Measurements from ENCODE around the gene SQOR. TPM values are rescaled to one million over a fixed set of nuclear protein-coding genes. Genes with fewer than 3 reads are reported as not detected.

SQOR gene
- polyA plus RNA-seq, 2 of the 4 experiments (the other 2 are of a cell fraction) = 33.8 to 71.7 TPM

GRCh38 chr15:45604326-45604725, 30.5 kb upstream of the SQOR start:
- Histone ChIP-seq H3K4me1 (no peaks in the 10 kb centered on the region), H3K27ac (no peak overlapping the region), H3K4me3 (no peak overlapping the region), H3K4me2 (no peak overlapping the region), H3K9me3 (no peaks in the 10 kb centered on the region)
- WGBS (ENCODE audit: missing lambda C conversion rate) = 100% methylated on average over 1 of the region's 1 CpG
- DNase-seq (ENCODE audit: low read depth in 1 of 2, low spot score in 1 of 2) (no peak), FAIRE-seq (no peak), ATAC-seq (no peak)
- TF ChIP-seq TP53 (CRISPR knock-in tag; IDR thresholded peaks at IDR 0.05) (no peak), ATOH8 (CRISPR knock-in tag; IDR thresholded peaks at IDR 0.05; ENCODE audit: low read depth) (no peak), NFE2L2 (conservative IDR thresholded peaks at IDR 0.05; ENCODE audit: low read length) (no peak), HDAC2 (IDR thresholded peaks at IDR 0.05) (no peak), CHD2 (IDR thresholded peaks at IDR 0.05; ENCODE audit: low read length, partially characterized antibody) (no peak), CHD4 (IDR thresholded peaks at IDR 0.05; ENCODE audit: borderline replicate concordance) (no peak), HOXB5 (CRISPR knock-in tag; IDR thresholded peaks at IDR 0.05) (no peak), EP300 (IDR thresholded peaks at IDR 0.05) (no peak), ZSCAN20 (CRISPR knock-in tag; IDR thresholded peaks at IDR 0.05) (no peak), MAX (IDR thresholded peaks at IDR 0.05) (no peak), HOXA7 (CRISPR knock-in tag; IDR thresholded peaks at IDR 0.05) (no peak), ESRRA (IDR thresholded peaks at IDR 0.05; ENCODE audit: borderline replicate concordance, low read length) (no peak), GATA3 (IDR thresholded peaks at IDR 0.05; ENCODE audit: borderline replicate concordance) (no peak)
- POLR2A ChIA-PET = no interaction called here
- CTCF ChIA-PET = interaction anchor here (1.5 to 1.7 kb wide), 2 partner anchors 7 to 30 kb away, joined by 4 to 8 read pairs; no protein-coding TSS in a partner anchor

GRCh38 chr15:45606413-45606812, 28.4 kb upstream of the SQOR start:
- Histone ChIP-seq H3K4me3 (no peak overlapping the region), H3K9me3 (no peaks in the 10 kb centered on the region), H3K4me2 (no peak overlapping the region), H3K4me1 (no peaks in the 10 kb centered on the region), H3K27ac (no peak overlapping the region)
- ATAC-seq (no peak), DNase-seq (ENCODE audit: low read depth in 1 of 2, low spot score in 1 of 2) (no peak), FAIRE-seq (no peak)
- 71% methylated on average over 3 of the region's 3 CpGs for WGBS (ENCODE audit: missing lambda C conversion rate)
- POLR2A ChIA-PET = no interaction called here
- CTCF ChIA-PET = interaction anchor here (0.7 kb wide), 1 partner anchor 64 kb away, joined by 3 read pairs; no protein-coding TSS in a partner anchor
- TF ChIP-seq CTCF (IDR thresholded peaks at IDR 0.05) (no peak), BHLHE40 (IDR thresholded peaks at IDR 0.05; ENCODE audit: low read depth, low read length) (no peak), BCL3 (IDR thresholded peaks at IDR 0.05) (no peak), KDM1A (IDR thresholded peaks at IDR 0.05; ENCODE audit: low read depth) (no peak), RCOR1 (IDR thresholded peaks at IDR 0.05; ENCODE audit: low read depth, low read length) (no peak), ATOH8 (CRISPR knock-in tag; IDR thresholded peaks at IDR 0.05; ENCODE audit: low read depth) (no peak)

- CTCF ChIA-PET = interaction anchor here (0.6 to 1.0 kb wide), 3 partner anchors 64 to 177 kb away, joined by 3 to 4 read pairs (median 3); no protein-coding TSS in a partner anchor
- POLR2A ChIA-PET = no interaction called here
These were observed 28.0 kb upstream of the SQOR start for GRCh38 chr15:45606841-45607240.

More at GRCh38 chr15:45606841-45607240, 28.0 kb upstream of the SQOR start:
- Histone ChIP-seq H3K27ac (no peak overlapping the region), H3K4me2 (no peak overlapping the region), H3K4me3 (no peak overlapping the region), H3K9me3 (no peaks in the 10 kb centered on the region), H3K4me1 (no peaks in the 10 kb centered on the region)
- TF ChIP-seq JUNB (IDR thresholded peaks at IDR 0.05) (no peak), BHLHE40 (IDR thresholded peaks at IDR 0.05; ENCODE audit: low read depth, low read length) (no peak), EP300 (IDR thresholded peaks at IDR 0.05) (no peak), ATOH8 (CRISPR knock-in tag; IDR thresholded peaks at IDR 0.05; ENCODE audit: low read depth) (no peak), E2F6 (IDR thresholded peaks at IDR 0.05; ENCODE audit: borderline replicate concordance, low read depth) (no peak), CBX8 (IDR thresholded peaks at IDR 0.05) (no peak), NR3C1 (IDR thresholded peaks at IDR 0.05) (no peak), MAFK (IDR thresholded peaks at IDR 0.05; ENCODE audit: partially characterized antibody) (no peak), HES2 (IDR thresholded peaks at IDR 0.05) (no peak), BCL3 (IDR thresholded peaks at IDR 0.05) (no peak), ZFP36 (IDR thresholded peaks at IDR 0.05; ENCODE audit: borderline replicate concordance, partially characterized antibody) (no peak), FOSL2 (IDR thresholded peaks at IDR 0.05) (no peak), FOSL2 (CRISPR knock-in tag; IDR thresholded peaks at IDR 0.05) (no peak), CHD4 (IDR thresholded peaks at IDR 0.05; ENCODE audit: borderline replicate concordance) (no peak)
- no peak for ATAC-seq
- no peak for FAIRE-seq
- DNase-seq (ENCODE audit: low read depth in 1 of 2, low spot score in 1 of 2) = no peak
- WGBS (ENCODE audit: missing lambda C conversion rate) = 94% methylated on average over 1 of the region's 1 CpG
